BJ (cell line): ENCODE results near the gene PPP2R2D. TPM values are rescaled to one million over a fixed set of nuclear protein-coding genes. Genes with fewer than 3 reads are reported as not detected.

Source experiments
- CTCF ChIA-PET: fragments of 350-600 bp; formaldehyde crosslinking; extraction: SDS; loops from one replicate; lab custom pipeline; 2021; ENCODE audit warnings: antibody characterized with exemption, inconsistent platforms; lab: Yijun Ruan, JAX
- POLR2A ChIA-PET: fragments of 300-600 bp; sonication (Branson Sonifier 250); formaldehyde crosslinking; extraction: SDS; loops from one replicate; lab custom pipeline; 2021; ENCODE audit warnings: antibody characterized with exemption; lab: Charles Lee
- DNase-seq: peaks from one replicate; pipeline ENCODE4 v3.0.0-alpha.2; 2011; ENCODE audit warnings: low read depth
- H3K27me3 ChIP-seq: 2 replicates; pipeline ENCODE4 v1.6.0; 2011; ENCODE audit warnings: low read length; ENCODE audit not compliant: control insufficient read depth, insufficient read depth
- H3K36me3 ChIP-seq: 2 replicates; pipeline ENCODE4 v1.5.1; 2011; ENCODE audit warnings: low read length; ENCODE audit not compliant: control insufficient read depth, insufficient read depth
- H3K4me3 ChIP-seq: 2 replicates; pipeline ENCODE4 v1.5.1; 2011; ENCODE audit warnings: low read depth, mild to moderate bottlenecking, control low read depth, low read length
- polyA plus RNA-seq: library from polyadenylated mRNA; depleted of rRNA; stranded (reverse); fragments of >200 nt; gene quantifications from 2 replicates; pipeline ENCODE4 v1.2.3, GENCODE V29; 2011
- TF ChIP-seq, protein P1 (sequence below): IDR thresholded peaks from 2 replicates; pipeline ENCODE4 v1.5.1; 2011; ENCODE audit warnings: low read depth, mild to moderate bottlenecking, control low read depth, inconsistent platforms, low read length, moderate library complexity; ENCODE audit not compliant: insufficient read depth

The PPP2R2D gene
- polyA plus RNA-seq, 1 experiment, result 31.2 TPM

DNA sequence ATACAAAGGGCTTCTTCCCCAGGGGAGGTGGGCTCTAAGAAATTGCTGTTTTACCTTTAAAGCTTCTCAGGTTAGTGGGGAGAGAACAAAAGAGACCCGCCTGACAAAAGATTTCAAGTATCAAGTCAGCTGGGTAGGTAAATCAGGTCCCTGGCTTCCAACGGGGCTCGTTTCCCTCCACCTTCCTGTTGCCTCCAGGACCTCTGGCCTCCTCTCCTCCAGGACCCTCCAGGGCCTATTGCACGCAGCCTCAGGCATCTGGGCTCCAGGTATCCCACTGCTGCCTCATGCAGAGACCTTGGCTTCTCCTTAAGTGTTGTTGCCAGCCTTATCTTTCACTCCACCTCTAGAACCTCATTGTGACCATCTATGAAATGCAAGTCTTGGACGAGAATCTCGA lies 78.0 kb downstream of the PPP2R2D start:
- H3K27me3 ChIP-seq, result no peaks in the 10 kb centered on the region
- peaks cover 9% of the 10 kb centered on the region for H3K36me3 ChIP-seq
- ChIA-PET POLR2A (no interaction called here), CTCF (interaction anchor here (1.1 kb wide), 1 partner anchor 11 kb away, joined by 3 read pairs; no protein-coding TSS in a partner anchor)
- TF ChIP-seq, protein P1, sequence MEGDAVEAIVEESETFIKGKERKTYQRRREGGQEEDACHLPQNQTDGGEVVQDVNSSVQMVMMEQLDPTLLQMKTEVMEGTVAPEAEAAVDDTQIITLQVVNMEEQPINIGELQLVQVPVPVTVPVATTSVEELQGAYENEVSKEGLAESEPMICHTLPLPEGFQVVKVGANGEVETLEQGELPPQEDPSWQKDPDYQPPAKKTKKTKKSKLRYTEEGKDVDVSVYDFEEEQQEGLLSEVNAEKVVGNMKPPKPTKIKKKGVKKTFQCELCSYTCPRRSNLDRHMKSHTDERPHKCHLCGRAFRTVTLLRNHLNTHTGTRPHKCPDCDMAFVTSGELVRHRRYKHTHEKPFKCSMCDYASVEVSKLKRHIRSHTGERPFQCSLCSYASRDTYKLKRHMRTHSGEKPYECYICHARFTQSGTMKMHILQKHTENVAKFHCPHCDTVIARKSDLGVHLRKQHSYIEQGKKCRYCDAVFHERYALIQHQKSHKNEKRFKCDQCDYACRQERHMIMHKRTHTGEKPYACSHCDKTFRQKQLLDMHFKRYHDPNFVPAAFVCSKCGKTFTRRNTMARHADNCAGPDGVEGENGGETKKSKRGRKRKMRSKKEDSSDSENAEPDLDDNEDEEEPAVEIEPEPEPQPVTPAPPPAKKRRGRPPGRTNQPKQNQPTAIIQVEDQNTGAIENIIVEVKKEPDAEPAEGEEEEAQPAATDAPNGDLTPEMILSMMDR, result no peak
- no peak for DNase-seq
- H3K4me3 ChIP-seq, result peak overlapping the region; percentile 90

DNA sequence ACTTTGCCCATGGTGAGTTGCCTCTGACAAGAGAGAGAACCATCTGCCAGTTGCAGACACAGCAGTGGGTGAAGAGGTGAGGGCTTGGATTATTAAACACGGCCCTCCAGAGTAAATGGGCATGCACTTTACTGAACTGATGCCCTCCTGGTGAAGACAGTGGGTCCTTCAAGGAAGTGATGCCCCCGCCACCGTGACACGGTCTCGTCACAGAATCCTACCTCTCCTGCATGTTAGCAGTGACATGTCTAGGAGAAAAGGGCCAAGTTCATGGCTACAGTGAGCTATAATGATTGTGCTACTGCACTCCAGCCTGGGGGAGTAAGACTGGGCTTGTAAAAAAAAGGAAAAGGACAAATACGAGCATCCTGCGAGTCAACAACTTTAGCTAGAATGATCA lies 78.5 kb downstream of the PPP2R2D start:
- Histone ChIP-seq H3K4me3 (peak overlapping the region; percentile 90), H3K36me3 (peaks cover 8% of the 10 kb centered on the region), H3K27me3 (no peaks in the 10 kb centered on the region)
- CTCF ChIA-PET, result interaction anchor here (1.1 kb wide), 1 partner anchor 12 kb away, joined by 3 read pairs; no protein-coding TSS in a partner anchor
- DNase-seq, result no peak
- POLR2A ChIA-PET, result no interaction called here
- TF ChIP-seq, protein P1, result no peak

DNA sequence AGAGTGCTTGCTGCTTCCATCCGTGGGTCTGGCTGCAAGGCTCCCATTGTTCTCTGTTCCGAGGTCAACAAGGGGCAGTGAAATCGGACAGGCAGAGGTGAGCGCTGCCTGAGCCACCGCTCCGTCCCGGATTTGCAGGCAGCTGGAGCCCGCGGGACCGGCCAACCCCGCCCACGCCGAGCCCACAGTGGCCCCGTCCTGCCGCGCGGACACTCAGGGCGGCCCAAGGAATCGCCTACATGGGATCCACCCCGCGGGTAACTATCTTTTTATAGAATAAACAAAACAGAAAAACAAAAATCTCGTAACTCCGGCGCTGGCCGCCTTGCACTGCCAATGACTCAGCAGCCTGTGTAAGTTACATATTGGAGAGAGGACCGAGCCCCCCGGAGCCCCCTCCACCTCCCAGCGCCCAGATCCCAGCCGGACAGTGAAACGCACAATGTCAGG lies 79.0 kb downstream of the PPP2R2D start:
- peaks cover 7% of the 10 kb centered on the region for H3K36me3 ChIP-seq
- peak overlapping the region; percentile 90 for H3K4me3 ChIP-seq
- H3K27me3 ChIP-seq, result no peaks in the 10 kb centered on the region
- DNase-seq, result no peak
- TF ChIP-seq, protein P1, result no peak
- CTCF ChIA-PET, result no interaction called here
- POLR2A ChIA-PET, result no interaction called here

DNA sequence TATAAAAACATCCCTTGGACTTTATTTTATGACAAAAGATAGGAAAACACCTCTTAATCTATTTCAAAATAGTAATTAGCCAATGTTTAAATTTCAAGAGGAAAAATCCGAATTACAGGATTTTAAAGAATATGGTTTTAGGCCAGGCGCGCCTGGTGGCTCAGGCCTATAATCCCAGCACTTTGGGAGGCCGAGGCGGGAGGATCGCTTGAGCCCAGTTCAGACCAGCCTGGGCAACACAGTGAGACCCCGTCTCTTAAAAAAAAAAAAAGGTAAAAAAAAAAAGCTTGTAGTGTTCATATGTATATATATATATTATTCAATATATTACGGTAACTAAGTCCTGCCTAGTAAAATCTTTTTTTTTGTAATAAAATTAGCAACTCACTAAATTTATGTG lies 79.5 kb downstream of the PPP2R2D start:
- peaks cover 6% of the 10 kb centered on the region for H3K36me3 ChIP-seq
- POLR2A ChIA-PET, result no interaction called here
- CTCF ChIA-PET, result interaction anchor here (1.5 kb wide), 1 partner anchor 43 kb away, joined by 8 read pairs; no protein-coding TSS in a partner anchor

DNA sequence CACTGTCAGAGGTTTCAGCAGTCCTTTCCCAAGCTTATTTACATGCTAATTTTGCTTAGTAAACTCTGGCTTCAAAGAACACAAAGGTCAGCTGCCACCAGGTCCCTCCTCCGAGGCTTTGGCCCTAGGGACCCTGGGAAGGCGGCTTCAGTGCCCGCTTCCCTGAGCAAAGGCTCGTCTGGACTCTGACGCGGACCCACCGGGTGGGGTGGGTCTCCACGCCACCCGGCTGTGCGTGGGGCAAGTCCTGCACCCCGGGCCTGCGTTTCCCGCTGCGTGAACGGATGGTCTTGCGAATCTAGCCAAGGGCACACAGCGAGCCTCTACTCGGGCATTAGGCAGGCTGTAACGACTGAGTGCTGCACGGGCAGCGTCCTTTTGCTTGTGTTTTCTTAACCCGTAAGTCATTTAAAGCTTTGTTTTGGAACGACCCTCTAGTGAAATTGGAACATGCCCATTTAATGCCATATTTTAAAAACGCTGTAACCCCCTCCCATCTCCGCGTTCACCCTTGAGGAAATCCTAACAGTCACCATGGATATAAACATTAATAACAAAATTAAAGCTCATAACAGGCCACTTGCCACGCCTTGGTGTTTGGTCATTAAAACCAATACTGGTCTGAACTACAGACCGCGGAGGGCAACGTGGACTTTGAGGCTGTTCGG lies 80.1 kb downstream of the PPP2R2D start:
- Histone ChIP-seq H3K36me3 (peaks cover 1% of the 10 kb centered on the region), H3K4me3 (peak overlapping the region; percentile 90), H3K27me3 (no peaks in the 10 kb centered on the region)
- ChIA-PET CTCF (interaction anchor here (1.5 kb wide), 1 partner anchor 42 kb away, joined by 8 read pairs; no protein-coding TSS in a partner anchor), POLR2A (no interaction called here)
- TF ChIP-seq, protein P1, result peak; percentile 25
- DNase-seq, result no peak

More for the DNA sequence above, 79.5 kb downstream of the PPP2R2D start:
- Histone ChIP-seq H3K4me3 (peak overlapping the region; percentile 90), H3K27me3 (no peaks in the 10 kb centered on the region)
- DNase-seq, result no peak
- TF ChIP-seq, protein P1, result no peak
